GM19467 (cell line): ENCODE data around the gene LYST.
"Not testable (repeated sequence)": the region's sequence is repeated elsewhere in the genome, so short reads cannot be mapped to it uniquely, and the experiment has no call there.

ENCODE experiments used
- ATAC-seq: cut with Tn5 transposase; IDR thresholded peaks from one replicate; pipeline ENCODE4 v1.9.1; 2021; ENCODE audit warnings: mild to moderate bottlenecking, moderate library complexity; ENCODE audit not compliant: unreplicated experiment

Gene LYST

DNA sequence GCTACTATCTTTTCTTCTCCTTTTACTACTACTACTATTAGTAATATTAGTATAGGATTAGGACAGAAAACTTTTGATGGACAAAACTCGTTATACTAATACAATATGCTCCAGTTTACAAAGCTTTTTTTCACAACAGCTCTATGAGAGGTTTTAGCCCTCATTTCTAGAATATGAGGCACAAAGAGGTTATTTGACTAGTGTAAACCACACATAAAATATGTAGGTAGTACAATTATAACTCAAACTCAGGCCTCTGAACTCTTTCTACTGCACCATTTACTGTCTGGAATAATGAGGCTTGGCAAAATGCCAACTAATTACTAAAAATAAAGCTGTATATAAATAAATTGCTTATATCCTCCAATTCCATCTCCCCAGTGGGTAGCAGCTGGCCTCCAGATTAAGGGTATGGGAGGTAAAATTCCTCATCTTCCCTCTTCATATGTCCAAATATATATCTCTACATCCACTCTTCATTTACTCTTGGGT lies 99.9 kb downstream of the LYST start:
- ATAC-seq, result no peak

DNA sequence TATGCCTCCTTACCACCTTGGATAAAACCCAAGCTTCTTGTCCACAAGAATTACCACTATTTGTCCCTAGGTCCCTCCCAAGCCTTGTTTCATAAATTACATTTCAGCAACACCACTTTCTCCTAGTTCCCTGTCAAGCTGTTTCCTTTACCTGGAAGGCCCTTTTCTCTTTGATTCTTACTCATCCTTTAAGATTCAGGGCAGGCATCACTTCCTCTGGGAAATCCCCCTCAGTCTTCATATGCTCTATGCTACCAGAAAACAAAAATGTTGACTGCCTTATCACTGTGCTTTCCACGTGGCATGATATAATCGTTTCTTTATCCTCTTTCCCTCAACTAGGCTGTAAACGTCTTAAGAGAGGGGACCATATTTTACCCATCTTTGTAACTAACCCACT lies 102.7 kb downstream of the LYST start:
- ATAC-seq, result no peak

DNA sequence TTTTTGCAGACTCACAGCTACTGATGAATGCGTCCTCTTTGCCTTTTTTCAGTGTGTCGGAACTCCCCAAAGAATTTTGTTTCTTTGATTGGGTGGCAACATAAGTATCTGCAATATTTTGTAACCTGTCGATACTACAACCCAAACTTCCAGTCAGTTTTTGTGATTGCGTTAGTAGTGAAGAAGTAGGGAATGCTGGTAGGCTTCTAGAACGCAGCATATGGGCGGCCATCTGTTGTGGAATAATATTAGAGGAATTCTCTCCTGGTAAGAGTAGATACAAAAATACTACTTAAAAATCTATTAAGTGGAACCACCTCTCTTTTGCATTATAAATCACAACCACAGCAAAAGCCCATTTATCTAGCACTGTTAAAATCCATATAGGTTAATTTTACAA lies 107.4 kb downstream of the LYST start:
- no peak for ATAC-seq

DNA sequence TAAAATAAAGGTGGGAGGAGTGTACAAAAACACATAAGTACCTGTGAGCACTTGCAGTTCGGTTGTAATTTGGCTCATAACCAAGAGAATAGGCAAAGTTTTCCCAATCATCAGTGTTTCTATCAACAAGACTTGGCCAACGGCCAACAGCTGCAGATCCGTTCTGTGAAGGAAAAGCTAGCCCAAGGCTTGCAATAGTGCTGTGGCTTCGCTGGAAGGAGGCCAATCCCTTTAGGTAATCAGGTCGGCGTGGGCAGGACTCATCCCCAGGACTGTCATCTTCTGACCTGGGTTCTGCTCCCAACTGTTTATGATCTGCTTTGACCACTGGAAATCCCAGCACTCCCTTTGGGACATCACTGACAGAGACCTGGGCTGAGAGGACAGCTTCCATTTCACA lies 107.8 kb downstream of the LYST start:
- no peak for ATAC-seq

DNA sequence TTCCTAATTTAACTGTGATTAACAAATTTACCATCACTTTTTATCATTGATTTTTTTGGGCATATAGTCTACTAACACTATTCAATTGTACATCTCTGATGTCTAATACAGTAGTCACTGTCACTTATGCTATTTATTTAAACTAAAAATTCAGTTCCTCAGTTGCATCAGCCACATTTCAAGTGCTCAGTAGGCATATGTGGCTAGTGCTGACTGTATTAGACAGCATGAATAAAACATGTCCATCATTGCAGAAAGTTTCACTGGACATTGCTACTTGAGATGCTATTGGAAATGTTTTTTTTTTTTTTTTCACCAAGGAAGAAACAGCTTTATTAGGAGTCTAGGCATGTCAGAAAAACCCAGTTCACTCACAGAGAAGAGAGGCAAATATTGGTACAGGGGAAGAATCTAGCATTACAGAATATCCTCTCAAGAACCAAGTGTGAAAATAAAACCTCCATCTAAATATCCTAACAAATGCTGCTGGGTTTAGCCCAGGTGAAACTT lies 109.1 kb downstream of the LYST start:
- no peak for ATAC-seq

DNA sequence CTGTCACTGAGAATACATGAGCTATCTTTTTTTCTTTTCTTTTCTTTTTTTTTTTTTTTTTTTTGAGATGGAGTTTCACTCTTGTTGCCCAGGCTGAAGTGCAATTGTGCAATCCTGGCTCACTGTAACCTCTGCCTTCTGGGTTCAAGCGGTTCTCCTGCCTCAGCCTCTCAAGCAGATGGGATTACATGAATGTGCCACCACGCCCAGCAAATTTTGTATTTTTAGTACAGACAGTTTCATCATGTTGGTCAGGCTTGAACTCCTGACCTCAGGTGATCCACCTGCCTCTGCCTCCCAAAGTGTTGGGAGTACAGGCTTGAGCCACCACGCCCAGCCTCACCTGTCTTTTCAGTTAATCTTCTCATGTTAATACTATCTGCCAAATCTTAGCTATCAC lies 112.5 kb downstream of the LYST start:
- not testable (repeated sequence) for ATAC-seq

DNA sequence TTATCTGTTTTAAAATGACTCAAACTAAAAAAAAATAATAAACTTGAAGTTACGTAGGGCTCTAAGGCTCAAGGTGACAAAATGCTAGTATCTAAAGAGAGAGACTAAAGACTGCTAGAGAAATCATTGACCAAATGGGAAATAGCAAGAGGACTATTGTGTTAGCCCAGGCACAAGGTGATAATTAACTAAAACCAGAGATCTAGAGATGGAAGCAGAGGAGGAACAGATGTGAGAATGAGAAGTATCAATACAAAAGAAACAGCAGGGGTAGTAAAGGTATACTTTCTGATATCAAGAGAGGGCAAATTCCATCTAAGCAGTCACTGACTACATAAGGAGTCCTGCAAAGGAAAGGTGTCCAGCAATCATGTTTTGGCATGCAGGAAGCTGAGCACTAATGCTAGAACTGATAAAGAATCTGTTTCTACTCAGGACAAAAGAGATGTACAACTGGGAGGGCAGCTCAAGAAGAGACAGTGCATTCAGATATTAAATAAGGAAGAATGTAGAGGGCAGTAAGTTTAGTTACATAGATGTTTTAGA lies 116.9 kb downstream of the LYST start:
- ATAC-seq, result no peak

DNA sequence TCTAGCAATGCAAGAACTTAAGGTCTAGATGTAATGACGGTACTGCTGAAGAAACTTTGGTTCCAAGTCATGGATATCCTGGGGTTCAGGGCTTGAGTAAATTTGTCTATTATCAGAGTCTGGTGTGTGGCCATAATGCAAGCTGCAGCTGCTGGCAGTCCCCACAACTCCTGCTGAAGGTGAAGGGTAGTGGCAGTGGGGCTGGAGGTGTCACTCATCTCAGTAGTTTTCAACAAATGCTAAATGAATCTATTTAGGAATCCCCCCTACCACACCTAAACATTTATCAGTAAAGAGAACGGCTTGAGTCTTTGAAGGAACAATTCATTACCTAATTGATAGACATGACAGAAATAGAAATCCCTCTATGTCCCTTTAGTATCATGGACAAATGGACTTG lies 118.0 kb downstream of the LYST start:
- ATAC-seq, result no peak

DNA sequence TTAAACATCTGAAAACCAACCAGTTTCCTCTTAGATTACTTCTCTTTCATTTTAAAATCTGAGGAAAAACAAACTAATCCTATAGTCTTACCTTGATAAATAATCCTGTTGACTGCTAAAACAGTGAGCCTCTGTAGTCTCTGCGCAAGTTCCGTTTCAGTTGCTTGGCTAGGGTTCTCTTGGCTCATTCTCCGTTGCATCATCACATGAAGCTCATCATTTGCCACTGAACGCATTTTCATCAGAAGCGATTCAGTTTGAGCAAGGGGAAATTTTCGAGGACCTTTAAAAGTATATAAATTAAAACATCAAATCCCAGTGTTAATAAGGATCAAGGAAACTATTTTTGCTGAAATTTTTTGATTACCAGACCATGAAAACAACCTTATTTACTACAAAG lies 120.5 kb downstream of the LYST start:
- ATAC-seq, result no peak

DNA sequence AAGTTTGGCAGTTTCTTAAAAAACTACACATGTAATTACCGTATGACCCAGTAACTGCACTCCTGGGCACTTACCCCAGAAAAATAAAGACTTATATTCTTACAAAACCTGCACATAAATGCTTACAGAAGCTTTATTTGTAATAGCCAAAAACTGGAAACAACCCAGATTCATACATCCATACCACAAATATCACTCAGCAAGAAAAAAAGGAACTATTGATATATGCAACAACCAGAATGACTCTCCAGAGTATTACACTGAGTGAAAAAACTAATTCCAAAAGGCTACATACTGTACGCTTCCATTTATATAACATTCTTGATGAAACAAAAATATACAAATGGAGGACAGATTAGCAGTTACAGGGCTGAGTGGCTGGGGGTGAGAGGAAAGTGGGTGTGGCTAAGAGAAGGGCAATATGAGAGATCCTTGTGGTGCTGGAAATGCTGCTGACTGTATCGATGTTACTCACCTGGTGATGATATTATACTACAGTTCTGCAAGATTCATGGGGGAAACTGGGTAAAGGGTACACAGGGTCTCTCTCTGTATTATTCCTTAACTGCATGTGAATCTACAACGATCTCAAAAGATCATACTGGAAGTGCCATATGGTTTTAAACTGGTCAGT lies 121.1 kb downstream of the LYST start:
- no peak for ATAC-seq

DNA sequence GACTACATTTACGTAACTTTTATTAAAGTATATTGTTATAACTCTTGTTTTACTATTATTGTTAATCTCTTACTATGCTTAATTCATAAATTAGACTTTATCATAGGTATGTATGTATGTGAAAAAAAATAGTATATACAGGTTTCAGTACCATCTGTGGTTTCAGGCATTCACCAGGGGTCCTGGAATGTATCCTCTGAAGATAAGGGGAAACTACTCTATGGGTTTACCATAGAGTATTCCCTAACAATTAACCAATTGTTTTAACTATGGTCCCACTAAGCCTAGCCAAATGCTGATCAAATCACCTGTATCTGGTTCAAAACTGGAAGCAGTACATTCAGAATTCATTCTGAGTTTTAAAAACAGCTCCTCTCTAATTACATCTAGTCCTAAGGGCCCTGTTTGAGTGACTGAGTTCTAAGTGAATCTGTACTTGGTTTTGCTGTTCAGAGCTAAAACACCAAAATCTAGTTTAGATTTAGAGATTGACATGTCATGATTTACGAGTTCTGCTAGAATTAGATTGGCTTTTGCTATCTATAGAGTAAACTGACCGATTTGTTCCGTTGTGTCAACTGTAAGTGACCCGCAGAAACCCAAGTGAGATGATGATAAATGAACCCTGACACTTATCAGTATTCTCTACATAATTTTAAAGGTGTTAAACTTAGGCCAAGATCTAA lies 123.6 kb downstream of the LYST start:
- ATAC-seq, result no peak

DNA sequence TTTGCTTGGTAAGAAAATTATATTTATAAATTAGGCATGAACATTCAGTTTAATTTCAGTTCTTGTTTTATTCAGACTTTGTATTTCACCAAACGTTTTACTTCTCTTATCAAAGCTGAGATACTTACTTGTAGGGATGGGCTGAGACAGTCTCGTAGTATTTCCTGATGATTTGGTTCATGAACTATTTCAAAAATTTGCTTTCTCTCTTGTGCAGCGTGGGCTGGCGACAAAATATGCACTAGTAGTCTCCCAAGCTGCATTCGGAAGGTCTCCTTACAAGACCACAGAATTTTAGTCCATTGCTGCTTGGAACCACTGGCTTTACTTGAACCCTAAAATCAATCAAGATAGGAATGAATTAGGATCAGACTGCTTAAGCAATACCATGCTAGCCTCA lies 125.4 kb downstream of the LYST start:
- ATAC-seq, result no peak

DNA sequence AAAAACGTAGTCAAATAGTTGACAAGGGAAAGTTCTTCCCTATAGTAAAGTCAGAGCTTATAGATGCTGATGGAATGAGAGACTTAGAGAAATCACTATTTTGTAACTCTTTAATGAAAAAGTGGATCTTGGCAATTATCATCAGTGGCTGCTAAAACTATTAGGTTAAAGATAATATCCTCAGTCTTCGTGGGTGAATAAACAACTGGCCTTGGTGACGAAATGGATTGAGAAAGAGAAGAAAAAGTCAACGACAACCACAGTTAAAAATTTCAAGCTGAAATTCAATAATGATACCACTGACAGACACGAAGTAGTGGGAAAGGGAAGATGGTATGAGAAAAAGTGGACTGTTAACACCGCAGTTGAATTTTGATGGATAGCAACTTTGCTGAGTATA lies 127.1 kb downstream of the LYST start:
- no peak for ATAC-seq

DNA sequence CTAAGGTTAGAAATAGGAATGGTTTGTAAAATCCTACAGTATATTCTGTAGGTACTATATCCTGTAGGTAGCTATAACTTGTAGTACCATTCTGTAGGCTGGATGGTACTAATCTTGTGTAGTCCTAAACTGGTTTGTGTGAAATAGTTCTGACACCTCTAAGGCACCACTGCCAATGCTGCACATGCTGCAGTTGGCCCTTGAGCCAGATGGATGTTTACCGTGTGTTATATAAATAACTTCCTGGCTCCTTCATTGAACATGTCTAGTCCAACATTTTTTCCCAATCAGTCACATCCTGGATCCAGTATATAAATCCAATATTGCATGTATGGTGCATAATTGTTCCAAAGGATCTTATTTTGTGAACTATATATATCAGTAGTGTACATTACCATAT lies 127.6 kb downstream of the LYST start:
- ATAC-seq, result no peak

DNA sequence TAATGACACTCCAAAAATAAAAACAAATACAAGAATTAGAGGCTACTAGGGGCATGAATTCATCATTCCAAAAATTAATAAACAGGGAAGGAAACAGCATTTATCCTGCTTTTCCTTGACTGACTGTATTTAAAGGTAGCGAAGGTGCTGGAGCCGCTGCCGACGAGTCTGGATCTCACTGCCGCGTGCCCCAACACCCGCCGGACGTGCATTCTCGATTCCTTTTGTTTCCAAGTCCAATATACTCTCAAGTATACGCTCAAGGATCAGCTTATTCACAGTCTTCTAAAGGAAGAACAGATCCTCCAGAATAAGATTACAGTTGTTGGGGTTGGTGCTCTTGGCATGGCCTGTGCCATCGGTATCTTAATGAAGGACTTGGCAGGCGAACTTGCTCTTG lies 129.0 kb downstream of the LYST start:
- ATAC-seq, result no peak

DNA sequence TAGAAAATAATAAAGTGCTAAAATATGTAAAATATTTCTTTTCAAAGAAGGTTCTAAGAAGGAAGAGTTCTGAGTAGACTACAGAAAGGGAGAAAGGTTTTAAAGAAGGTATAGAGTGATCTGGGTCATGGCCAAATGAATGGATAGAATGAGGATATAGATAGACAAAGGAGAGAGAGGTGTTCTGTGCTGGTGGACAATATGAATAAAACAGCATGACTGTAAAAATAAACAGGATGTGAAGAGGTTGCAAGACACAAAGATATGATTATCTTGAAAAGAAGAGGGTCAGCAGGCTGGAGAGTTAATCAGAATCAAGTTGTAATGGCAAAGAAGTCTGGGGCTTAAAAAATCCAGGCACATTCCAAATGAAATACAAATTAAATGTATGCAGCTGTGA lies 130.4 kb downstream of the LYST start:
- no peak for ATAC-seq

DNA sequence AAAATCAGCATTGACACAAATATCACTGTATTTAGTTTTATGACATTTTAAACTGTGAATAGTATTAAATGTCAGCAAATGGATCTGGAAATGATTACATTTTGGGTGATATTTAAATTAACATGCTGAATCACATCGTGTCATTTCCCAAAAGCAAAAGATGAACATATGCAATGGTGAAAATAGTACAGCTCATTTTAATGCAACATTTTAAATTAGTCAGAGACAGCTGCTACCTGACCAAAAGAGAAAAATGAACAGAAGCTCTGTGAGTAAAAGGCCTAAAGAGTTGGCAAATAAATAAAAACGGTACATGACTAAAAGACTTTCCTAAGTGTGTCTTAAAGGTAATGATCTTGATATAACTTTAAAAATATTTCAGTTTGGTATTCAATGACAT lies 131.1 kb downstream of the LYST start:
- ATAC-seq, result no peak

DNA sequence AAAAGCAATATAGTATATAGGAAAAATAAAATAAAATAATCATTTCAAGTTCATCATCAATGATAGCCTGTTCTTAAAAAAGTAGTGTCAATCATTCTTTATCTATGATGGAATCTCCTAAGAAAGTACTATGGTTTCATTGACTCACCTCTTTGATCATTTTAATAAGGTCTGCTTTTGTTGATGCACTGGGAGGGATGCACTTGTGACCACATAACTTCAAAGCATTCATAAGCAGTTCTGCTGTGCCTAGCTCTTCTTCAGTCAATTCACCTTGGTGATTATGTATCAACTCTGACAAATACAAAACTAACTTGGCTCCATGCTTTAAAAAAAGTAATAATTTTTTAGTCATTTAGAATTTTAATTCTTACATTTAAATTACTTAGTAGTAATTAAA lies 132.4 kb downstream of the LYST start:
- no peak for ATAC-seq

DNA sequence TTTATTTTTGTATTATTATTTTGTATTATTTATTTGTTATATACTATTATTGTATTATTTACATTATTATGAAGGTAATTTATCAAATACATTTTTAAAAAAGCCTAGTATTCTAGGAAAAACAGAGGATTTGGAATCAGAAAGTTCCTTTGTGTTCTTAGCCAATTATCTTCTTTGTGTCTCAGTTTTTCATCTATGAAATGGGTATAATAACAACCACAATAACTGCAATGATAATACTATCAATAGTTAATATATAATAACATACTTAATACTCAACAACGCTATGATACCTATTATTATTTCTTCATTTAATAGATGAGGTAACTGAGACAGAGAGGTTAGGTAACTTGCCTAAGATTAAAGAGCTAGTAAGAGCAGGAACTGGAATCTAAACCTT lies 136.7 kb downstream of the LYST start:
- ATAC-seq, result no peak

DNA sequence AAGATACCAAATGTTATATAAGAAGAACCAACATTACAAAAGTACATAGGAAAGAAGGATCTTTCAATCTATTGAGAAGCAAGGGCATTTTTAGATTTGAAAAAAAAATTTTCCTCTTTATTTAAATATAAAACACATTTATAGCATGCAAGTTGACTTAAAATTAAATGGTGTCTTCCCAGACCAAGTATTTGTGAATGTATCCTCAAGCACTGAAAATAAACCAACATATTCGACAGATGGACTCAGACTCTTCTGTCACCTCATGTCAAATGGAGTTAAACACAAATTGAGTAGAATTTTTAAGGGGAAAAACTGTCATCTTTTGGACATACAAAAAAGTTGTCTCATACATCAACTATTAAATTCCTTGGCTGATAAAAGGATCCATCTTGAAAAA lies 140.1 kb downstream of the LYST start:
- no peak for ATAC-seq

DNA sequence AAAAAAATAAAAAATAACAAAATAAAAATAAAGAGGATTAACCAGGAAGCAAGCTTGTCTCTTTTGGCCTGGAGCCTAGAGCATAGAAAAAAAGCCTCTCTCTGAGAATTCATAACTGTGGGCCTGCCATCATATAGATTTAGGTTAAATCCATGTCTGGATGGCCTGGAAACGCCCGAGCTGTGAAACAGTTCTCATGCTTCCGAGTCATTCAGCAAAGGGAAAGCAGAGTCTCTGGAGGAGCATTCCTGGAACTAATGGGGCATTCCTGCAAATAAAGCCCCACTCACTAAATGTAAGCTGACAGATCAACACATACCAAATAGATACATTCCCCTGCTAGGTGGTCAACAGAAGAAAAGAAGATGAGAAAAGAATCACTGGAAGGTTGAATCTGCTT lies 141.3 kb downstream of the LYST start:
- ATAC-seq, result no peak

DNA sequence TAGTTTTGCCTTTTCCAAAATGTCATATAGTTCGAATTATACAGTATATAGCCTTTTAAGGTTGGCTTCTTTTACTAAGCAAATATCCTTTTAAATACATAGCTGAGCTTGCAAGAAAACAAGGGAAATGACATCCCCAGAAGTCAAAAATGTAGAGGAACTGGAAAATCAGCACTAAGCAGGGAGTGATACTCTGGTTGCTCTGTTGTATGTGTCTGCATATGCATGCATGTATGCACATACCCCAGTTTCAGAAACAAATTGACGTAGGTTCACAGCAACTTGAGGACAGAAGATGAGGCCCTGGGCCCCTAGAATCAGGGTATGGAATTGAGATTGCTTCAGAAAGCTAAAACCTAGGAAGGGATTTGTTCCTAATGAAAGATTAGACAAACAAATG lies 142.0 kb downstream of the LYST start:
- ATAC-seq, result no peak
